HepG2 (cell line): Measurements from ENCODE around the gene PHRF1. TPM values are rescaled to one million over a fixed set of nuclear protein-coding genes. Genes with fewer than 3 reads are reported as not detected.

Experiments
- ARHGAP35 ChIP-seq: sonication (generic); formaldehyde crosslinking; IDR thresholded peaks from 2 replicates; pipeline ENCODE4 v1.9.0; 2022; ENCODE audit warnings: mild to moderate bottlenecking, inconsistent platforms, moderate library complexity, missing genetic modification reagents, borderline replicate concordance
- ATF7-NPFF ChIP-seq: sonication (generic); formaldehyde crosslinking; IDR thresholded peaks from 2 replicates; pipeline ENCODE4 v1.8.1; 2023; ENCODE audit warnings: mild to moderate bottlenecking, low read depth, missing genetic modification reagents, moderate library complexity
- CENPX ChIP-seq: sonication (generic); formaldehyde crosslinking; IDR thresholded peaks from 2 replicates; pipeline ENCODE4 v1.9.0; 2021; ENCODE audit warnings: mild to moderate bottlenecking, missing genetic modification reagents, moderate library complexity
- ISL2 ChIP-seq: sonication (generic); formaldehyde crosslinking; IDR thresholded peaks from 2 replicates; pipeline ENCODE4 v1.5.0; 2020; ENCODE audit warnings: missing genetic modification reagents
- MEF2D ChIP-seq: sonication (generic); formaldehyde crosslinking; IDR thresholded peaks from 2 replicates; pipeline ENCODE4 v1.5.1; 2020; ENCODE audit warnings: mild to moderate bottlenecking, missing genetic modification reagents
- MLLT10 ChIP-seq: sonication (generic); formaldehyde crosslinking; IDR thresholded peaks from 2 replicates; pipeline ENCODE4 v1.4.0; 2020; ENCODE audit warnings: missing genetic modification reagents
- MYNN ChIP-seq: sonication (generic); formaldehyde crosslinking; IDR thresholded peaks from 2 replicates; pipeline ENCODE4 v1.4.0; 2020; ENCODE audit warnings: mild to moderate bottlenecking, low read depth, missing genetic modification reagents
- MZF1 ChIP-seq: sonication (generic); formaldehyde crosslinking; IDR thresholded peaks from 2 replicates; pipeline ENCODE4 v1.8.1; 2023; ENCODE audit warnings: mild to moderate bottlenecking, missing genetic modification reagents, borderline replicate concordance
- SIX1 ChIP-seq: sonication (generic); formaldehyde crosslinking; IDR thresholded peaks from 2 replicates; pipeline ENCODE4 v1.4.0; 2020; ENCODE audit warnings: missing genetic modification reagents, borderline replicate concordance
- TERF1 ChIP-seq: sonication (generic); formaldehyde crosslinking; IDR thresholded peaks from 2 replicates; pipeline ENCODE4 v1.8.0; 2022; ENCODE audit warnings: mild to moderate bottlenecking, missing genetic modification reagents, moderate library complexity
- ZBTB3 ChIP-seq: sonication (generic); formaldehyde crosslinking; IDR thresholded peaks from 2 replicates; pipeline ENCODE4 v1.4.0; 2020; ENCODE audit warnings: low read depth, mild to moderate bottlenecking, moderate library complexity, missing genetic modification reagents, borderline replicate concordance
- ZKSCAN1 ChIP-seq: fragments of 150-350 bp; IDR thresholded peaks from 2 replicates; pipeline ENCODE4 v1.6.1; 2014; ENCODE audit warnings: low read length
- ZNF143 ChIP-seq: sonication (generic); formaldehyde crosslinking; IDR thresholded peaks from 2 replicates; pipeline ENCODE4 v1.4.0; 2020; ENCODE audit warnings: missing genetic modification reagents
- ZNF331 ChIP-seq: sonication (generic); formaldehyde crosslinking; IDR thresholded peaks from 2 replicates; pipeline ENCODE4 v1.4.0; 2020; ENCODE audit warnings: missing genetic modification reagents
- ZNF335 ChIP-seq: sonication (generic); formaldehyde crosslinking; IDR thresholded peaks from 2 replicates; pipeline ENCODE4 v1.4.0; 2020; ENCODE audit warnings: missing genetic modification reagents
- ZNF501 ChIP-seq: sonication (generic); formaldehyde crosslinking; IDR thresholded peaks from 2 replicates; pipeline ENCODE4 v1.5.1; 2020; ENCODE audit warnings: mild to moderate bottlenecking, moderate library complexity, missing genetic modification reagents
- ZNF510 ChIP-seq: sonication (generic); formaldehyde crosslinking; IDR thresholded peaks from 2 replicates; pipeline ENCODE4 v1.4.0; 2020; ENCODE audit warnings: low read depth, mild to moderate bottlenecking, missing genetic modification reagents
- ZNF547 ChIP-seq: sonication (generic); formaldehyde crosslinking; IDR thresholded peaks from 2 replicates; pipeline ENCODE4 v1.5.1; 2020; ENCODE audit warnings: mild to moderate bottlenecking, missing genetic modification reagents
- ZNF616 ChIP-seq: sonication (generic); formaldehyde crosslinking; IDR thresholded peaks from 2 replicates; pipeline ENCODE4 v1.5.0; 2020; ENCODE audit warnings: low read depth, mild to moderate bottlenecking, missing genetic modification reagents
- ZNF629 ChIP-seq: sonication (generic); formaldehyde crosslinking; conservative IDR thresholded peaks from 2 replicates; pipeline ENCODE4 v1.5.0; 2020; ENCODE audit warnings: missing genetic modification reagents
- ZNF747 ChIP-seq: sonication (generic); formaldehyde crosslinking; IDR thresholded peaks from 2 replicates; pipeline ENCODE4 v1.8.1; 2023; ENCODE audit warnings: missing genetic modification reagents, mild to moderate bottlenecking, borderline replicate concordance
- ZNF879 ChIP-seq: sonication (generic); formaldehyde crosslinking; IDR thresholded peaks from 2 replicates; pipeline ENCODE4 v1.8.1; 2023; ENCODE audit warnings: missing genetic modification reagents
- polyA plus RNA-seq, 8 experiments: library from polyadenylated mRNA; depleted of rRNA in 3 of 8; stranded (reverse) in 7 of 8; unstranded in 1 of 8; fragments of >200 nt; fragmentation: Illumina TruSeq in 4 of 8; extraction: Trizol in 4 of 8; gene quantifications; 2 replicates each; pipeline versions ENCODE4 v1.2.1 to v1.2.3, GENCODE V29; 2011 to 2016; ENCODE audit warnings: low read depth in 4 of 8, missing spikeins in 1 of 8, mixed read lengths in 1 of 8; ENCODE audit not compliant: insufficient read depth in 1 of 8
- total RNA-seq, 5 experiments: library from RNA; depleted of rRNA; stranded (reverse); fragments of >200 nt; fragmentation: Illumina TruSeq; extraction: Trizol; gene quantifications; 2 replicates each; pipeline ENCODE4 v1.2.3, GENCODE V29; 2016; ENCODE audit warnings: low read depth in 1 of 5
- TF ChIP-seq, protein P1 (sequence below): IDR thresholded peaks from 2 replicates; pipeline ENCODE4 v1.6.1; 2016; ENCODE audit warnings: low read depth
- TF ChIP-seq, protein P2 (sequence below): sonication (generic); formaldehyde crosslinking; IDR thresholded peaks from 2 replicates; pipeline ENCODE4 v1.4.0; 2020; ENCODE audit warnings: missing genetic modification reagents, borderline replicate concordance

Gene PHRF1
- total and polyA plus RNA-seq, 2 of the 13 experiments (the other 11 are each of a cell fraction or from before 2014, with no cell fraction given) = 8.2 to 16.7 TPM

DNA sequence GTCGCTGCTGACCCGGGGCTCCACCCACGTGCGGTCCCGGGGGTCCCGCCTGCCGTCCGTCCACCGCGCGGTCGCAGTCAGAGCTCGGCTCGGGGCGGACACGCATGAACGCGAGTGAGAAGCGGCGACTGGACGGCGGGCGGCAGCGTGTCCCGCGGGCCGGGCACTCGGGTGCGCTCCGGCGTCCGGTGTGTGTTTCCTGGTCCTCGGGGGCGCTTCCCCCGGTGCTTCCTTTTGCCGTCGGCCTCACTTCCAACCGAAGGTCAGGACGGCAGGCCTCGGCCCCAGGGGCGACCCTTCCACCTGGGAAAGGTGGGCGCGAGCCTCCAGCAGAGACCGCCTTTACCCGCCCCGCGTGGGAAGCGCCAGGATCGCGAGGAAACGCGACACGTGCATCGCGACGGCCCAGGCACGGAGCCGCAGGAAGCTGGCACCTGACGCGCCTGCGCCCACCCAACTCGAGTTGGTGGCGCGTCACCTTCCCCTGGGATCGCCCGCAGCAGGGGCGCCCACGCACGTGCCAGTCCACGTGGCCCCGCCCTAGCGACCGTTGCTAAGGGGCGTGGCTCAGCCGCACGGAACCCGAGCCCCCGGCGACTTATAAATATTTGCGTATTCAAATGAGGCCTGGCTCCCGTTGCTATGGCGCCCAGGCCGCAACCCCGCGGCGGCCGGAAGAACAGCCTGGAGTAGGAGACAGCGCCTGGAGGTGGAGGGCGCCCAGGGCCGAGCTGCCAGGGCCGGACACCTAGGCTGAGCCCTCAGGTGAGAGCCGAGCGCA is 39.2 kb upstream of the PHRF1 start, which contains the start of gene LRRC56 (continued):
- TF ChIP-seq ZKSCAN1 (no peak), ARHGAP35 (no peak), SIX1 (CRISPR knock-in tag) (no peak), ZNF629 (no peak), MZF1 (no peak), ZNF501 (peak; percentile 76), ZNF747 (CRISPR knock-in tag) (0 out of 2 replicates have a peak, but pooled peaks have one; percentile 54), TERF1 (no peak), ZNF331 (no peak), ISL2 (CRISPR knock-in tag) (no peak), ZNF616 (CRISPR knock-in tag) (0 out of 2 replicates have a peak, but pooled peaks have one; percentile 56), MYNN (CRISPR knock-in tag) (no peak), ZNF510 (CRISPR knock-in tag) (no peak), ZNF143 (no peak), ATF7-NPFF (CRISPR knock-in tag) (no peak), ZNF547 (CRISPR knock-in tag) (no peak), CENPX (no peak), MEF2D (CRISPR knock-in tag) (no peak), MLLT10 (no peak), ZBTB3 (no peak), ZNF879 (CRISPR knock-in tag) (no peak), ZNF335 (CRISPR knock-in tag) (no peak)
- TF ChIP-seq, protein P1, sequence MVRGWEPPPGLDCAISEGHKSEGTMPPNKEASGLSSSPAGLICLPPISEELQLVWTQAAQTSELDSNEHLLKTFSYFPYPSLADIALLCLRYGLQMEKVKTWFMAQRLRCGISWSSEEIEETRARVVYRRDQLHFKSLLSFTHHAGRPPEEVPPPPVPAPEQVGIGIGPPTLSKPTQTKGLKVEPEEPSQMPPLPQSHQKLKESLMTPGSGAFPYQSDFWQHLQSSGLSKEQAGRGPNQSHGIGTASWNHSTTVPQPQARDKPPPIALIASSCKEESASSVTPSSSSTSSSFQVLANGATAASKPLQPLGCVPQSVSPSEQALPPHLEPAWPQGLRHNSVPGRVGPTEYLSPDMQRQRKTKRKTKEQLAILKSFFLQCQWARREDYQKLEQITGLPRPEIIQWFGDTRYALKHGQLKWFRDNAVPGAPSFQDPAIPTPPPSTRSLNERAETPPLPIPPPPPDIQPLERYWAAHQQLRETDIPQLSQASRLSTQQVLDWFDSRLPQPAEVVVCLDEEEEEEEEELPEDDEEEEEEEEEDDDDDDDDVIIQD (CRISPR knock-in tag) = no peak
- TF ChIP-seq, protein P2, sequence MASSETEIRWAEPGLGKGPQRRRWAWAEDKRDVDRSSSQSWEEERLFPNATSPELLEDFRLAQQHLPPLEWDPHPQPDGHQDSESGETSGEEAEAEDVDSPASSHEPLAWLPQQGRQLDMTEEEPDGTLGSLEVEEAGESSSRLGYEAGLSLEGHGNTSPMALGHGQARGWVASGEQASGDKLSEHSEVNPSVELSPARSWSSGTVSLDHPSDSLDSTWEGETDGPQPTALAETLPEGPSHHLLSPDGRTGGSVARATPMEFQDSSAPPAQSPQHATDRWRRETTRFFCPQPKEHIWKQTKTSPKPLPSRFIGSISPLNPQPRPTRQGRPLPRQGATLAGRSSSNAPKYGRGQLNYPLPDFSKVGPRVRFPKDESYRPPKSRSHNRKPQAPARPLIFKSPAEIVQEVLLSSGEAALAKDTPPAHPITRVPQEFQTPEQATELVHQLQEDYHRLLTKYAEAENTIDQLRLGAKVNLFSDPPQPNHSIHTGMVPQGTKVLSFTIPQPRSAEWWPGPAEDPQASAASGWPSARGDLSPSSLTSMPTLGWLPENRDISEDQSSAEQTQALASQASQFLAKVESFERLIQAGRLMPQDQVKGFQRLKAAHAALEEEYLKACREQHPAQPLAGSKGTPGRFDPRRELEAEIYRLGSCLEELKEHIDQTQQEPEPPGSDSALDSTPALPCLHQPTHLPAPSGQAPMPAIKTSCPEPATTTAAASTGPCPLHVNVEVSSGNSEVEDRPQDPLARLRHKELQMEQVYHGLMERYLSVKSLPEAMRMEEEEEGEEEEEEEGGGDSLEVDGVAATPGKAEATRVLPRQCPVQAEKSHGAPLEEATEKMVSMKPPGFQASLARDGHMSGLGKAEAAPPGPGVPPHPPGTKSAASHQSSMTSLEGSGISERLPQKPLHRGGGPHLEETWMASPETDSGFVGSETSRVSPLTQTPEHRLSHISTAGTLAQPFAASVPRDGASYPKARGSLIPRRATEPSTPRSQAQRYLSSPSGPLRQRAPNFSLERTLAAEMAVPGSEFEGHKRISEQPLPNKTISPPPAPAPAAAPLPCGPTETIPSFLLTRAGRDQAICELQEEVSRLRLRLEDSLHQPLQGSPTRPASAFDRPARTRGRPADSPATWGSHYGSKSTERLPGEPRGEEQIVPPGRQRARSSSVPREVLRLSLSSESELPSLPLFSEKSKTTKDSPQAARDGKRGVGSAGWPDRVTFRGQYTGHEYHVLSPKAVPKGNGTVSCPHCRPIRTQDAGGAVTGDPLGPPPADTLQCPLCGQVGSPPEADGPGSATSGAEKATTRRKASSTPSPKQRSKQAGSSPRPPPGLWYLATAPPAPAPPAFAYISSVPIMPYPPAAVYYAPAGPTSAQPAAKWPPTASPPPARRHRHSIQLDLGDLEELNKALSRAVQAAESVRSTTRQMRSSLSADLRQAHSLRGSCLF = no peak
